ENCODE data around the gene LEO1. TPM values are rescaled to one million over a fixed set of nuclear protein-coding genes. Genes with fewer than 3 reads are reported as not detected.

The LEO1 gene
- total and polyA plus RNA-seq, 10 of the 15 experiments (the other 5 are each of a cell fraction or from before 2014, with no cell fraction given) = 13.6 to 50.6 (median 32.4) TPM

GRCh38 chr15:51966192-51966591 lies 5.4 kb downstream of the LEO1 start (continued):
- TF ChIP-seq, protein P1, sequence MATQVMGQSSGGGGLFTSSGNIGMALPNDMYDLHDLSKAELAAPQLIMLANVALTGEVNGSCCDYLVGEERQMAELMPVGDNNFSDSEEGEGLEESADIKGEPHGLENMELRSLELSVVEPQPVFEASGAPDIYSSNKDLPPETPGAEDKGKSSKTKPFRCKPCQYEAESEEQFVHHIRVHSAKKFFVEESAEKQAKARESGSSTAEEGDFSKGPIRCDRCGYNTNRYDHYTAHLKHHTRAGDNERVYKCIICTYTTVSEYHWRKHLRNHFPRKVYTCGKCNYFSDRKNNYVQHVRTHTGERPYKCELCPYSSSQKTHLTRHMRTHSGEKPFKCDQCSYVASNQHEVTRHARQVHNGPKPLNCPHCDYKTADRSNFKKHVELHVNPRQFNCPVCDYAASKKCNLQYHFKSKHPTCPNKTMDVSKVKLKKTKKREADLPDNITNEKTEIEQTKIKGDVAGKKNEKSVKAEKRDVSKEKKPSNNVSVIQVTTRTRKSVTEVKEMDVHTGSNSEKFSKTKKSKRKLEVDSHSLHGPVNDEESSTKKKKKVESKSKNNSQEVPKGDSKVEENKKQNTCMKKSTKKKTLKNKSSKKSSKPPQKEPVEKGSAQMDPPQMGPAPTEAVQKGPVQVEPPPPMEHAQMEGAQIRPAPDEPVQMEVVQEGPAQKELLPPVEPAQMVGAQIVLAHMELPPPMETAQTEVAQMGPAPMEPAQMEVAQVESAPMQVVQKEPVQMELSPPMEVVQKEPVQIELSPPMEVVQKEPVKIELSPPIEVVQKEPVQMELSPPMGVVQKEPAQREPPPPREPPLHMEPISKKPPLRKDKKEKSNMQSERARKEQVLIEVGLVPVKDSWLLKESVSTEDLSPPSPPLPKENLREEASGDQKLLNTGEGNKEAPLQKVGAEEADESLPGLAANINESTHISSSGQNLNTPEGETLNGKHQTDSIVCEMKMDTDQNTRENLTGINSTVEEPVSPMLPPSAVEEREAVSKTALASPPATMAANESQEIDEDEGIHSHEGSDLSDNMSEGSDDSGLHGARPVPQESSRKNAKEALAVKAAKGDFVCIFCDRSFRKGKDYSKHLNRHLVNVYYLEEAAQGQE (IDR thresholded peaks at IDR 0.05; ENCODE audit: low read depth, low read length) = no peak
- no peak for TF ChIP-seq BCL11A (IDR thresholded peaks at IDR 0.05; ENCODE audit: low read depth, low read length)
- no peak for TF ChIP-seq BHLHE40 (IDR thresholded peaks at IDR 0.05; ENCODE audit: borderline replicate concordance in 1 of 2, low read depth in 2 of 2, low read length in 1 of 2)
- TF ChIP-seq, protein P2, sequence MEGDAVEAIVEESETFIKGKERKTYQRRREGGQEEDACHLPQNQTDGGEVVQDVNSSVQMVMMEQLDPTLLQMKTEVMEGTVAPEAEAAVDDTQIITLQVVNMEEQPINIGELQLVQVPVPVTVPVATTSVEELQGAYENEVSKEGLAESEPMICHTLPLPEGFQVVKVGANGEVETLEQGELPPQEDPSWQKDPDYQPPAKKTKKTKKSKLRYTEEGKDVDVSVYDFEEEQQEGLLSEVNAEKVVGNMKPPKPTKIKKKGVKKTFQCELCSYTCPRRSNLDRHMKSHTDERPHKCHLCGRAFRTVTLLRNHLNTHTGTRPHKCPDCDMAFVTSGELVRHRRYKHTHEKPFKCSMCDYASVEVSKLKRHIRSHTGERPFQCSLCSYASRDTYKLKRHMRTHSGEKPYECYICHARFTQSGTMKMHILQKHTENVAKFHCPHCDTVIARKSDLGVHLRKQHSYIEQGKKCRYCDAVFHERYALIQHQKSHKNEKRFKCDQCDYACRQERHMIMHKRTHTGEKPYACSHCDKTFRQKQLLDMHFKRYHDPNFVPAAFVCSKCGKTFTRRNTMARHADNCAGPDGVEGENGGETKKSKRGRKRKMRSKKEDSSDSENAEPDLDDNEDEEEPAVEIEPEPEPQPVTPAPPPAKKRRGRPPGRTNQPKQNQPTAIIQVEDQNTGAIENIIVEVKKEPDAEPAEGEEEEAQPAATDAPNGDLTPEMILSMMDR (IDR thresholded peaks at IDR 0.05 in 2 of 3, conservative IDR thresholded peaks at IDR 0.05 in 1 of 3; ENCODE audit: control insufficient read depth in 2 of 3, extremely low read depth in 1 of 3, insufficient read depth in 1 of 3, low read depth in 3 of 3, low read length in 3 of 3) = no peak
- TF ChIP-seq SREBF2 (IDR thresholded peaks at IDR 0.05; ENCODE audit: low read length) = no peak
- no peak for TF ChIP-seq ETV6 (conservative IDR thresholded peaks at IDR 0.05 in 1 of 2, IDR thresholded peaks at IDR 0.05 in 1 of 2; ENCODE audit: borderline replicate concordance in 1 of 2, low read depth in 1 of 2)
- no peak for TF ChIP-seq ZBTB11 (CRISPR knock-in tag; IDR thresholded peaks at IDR 0.05)
